IPS-15b (cell line): Measurements from ENCODE around the gene NFIA.

Source experiments
- H3K27me3 ChIP-seq: one replicate; pipeline ENCODE4 v1.6.1; 2013; ENCODE audit warnings: low read length; ENCODE audit not compliant: control insufficient read depth, insufficient read depth
- H3K36me3 ChIP-seq: one replicate; pipeline ENCODE4 v1.6.1; 2013; ENCODE audit warnings: low read length; ENCODE audit not compliant: control insufficient read depth, insufficient read depth
- H3K4me1 ChIP-seq: one replicate; pipeline ENCODE4 v1.6.1; 2013; ENCODE audit warnings: mild to moderate bottlenecking, low read length; ENCODE audit not compliant: control insufficient read depth, insufficient read depth
- H3K4me3 ChIP-seq: one replicate; pipeline ENCODE4 v1.5.1; 2013; ENCODE audit warnings: low read depth, low read length
- H3K9ac ChIP-seq: one replicate; pipeline ENCODE4 v1.6.1; 2013; ENCODE audit warnings: low read depth, mild to moderate bottlenecking, low read length
- H3K9me3 ChIP-seq: one replicate; pipeline ENCODE4 v1.6.1; 2013; ENCODE audit warnings: mild to moderate bottlenecking, low read length; ENCODE audit not compliant: control insufficient read depth, insufficient read depth

The NFIA gene

GRCh38 chr1:61501971-61502916 lies 419.9 kb downstream of the NFIA start:
- H3K4me1 ChIP-seq, result peaks cover 8% of the 10 kb centered on the region
- no peaks in the 10 kb centered on the region for H3K27me3 ChIP-seq
- H3K9ac ChIP-seq, result no peak overlapping the region
- no peaks in the 10 kb centered on the region for H3K9me3 ChIP-seq
- H3K36me3 ChIP-seq, result no peaks in the 10 kb centered on the region
- H3K4me3 ChIP-seq, result no peak overlapping the region

- H3K27me3 ChIP-seq, result no peaks in the 10 kb centered on the region
- no peaks in the 10 kb centered on the region for H3K9me3 ChIP-seq
- no peak overlapping the region for H3K9ac ChIP-seq
- H3K36me3 ChIP-seq, result no peaks in the 10 kb centered on the region
- H3K4me1 ChIP-seq, result peaks cover 8% of the 10 kb centered on the region
- no peak overlapping the region for H3K4me3 ChIP-seq
Observed at GRCh38 chr1:61504305-61504704, 421.9 kb downstream of the NFIA start.

- Histone ChIP-seq H3K4me3 (no peak overlapping the region), H3K9me3 (no peaks in the 10 kb centered on the region), H3K27me3 (no peaks in the 10 kb centered on the region), H3K36me3 (no peaks in the 10 kb centered on the region), H3K9ac (no peak overlapping the region), H3K4me1 (peaks cover 8% of the 10 kb centered on the region)
Observed at GRCh38 chr1:61504852-61505390, 422.6 kb downstream of the NFIA start.

- no peaks in the 10 kb centered on the region for H3K36me3 ChIP-seq
- H3K9me3 ChIP-seq, result no peaks in the 10 kb centered on the region
- H3K9ac ChIP-seq, result no peak overlapping the region
- no peaks in the 10 kb centered on the region for H3K27me3 ChIP-seq
- H3K4me3 ChIP-seq, result no peak overlapping the region
- H3K4me1 ChIP-seq, result peaks cover 8% of the 10 kb centered on the region
Observed at GRCh38 chr1:61506236-61506635, 423.9 kb downstream of the NFIA start.

GRCh38 chr1:61506944-61507500 lies 424.7 kb downstream of the NFIA start:
- Histone ChIP-seq H3K4me1 (peaks cover 8% of the 10 kb centered on the region), H3K9ac (no peak overlapping the region), H3K9me3 (no peaks in the 10 kb centered on the region), H3K36me3 (no peaks in the 10 kb centered on the region), H3K4me3 (no peak overlapping the region), H3K27me3 (no peaks in the 10 kb centered on the region)
